Measurements from ENCODE around the gene SESN3.
A peak's percentile ranks its signal among the peaks of the same experiment; 100 is the strongest.
"Not testable (repeated sequence)": the region's sequence is repeated elsewhere in the genome, so short reads cannot be mapped to it uniquely, and the experiment has no call there.

SESN3 gene

GRCh38 chr11:95140397-95141033 lies 90.5 kb downstream of the SESN3 start:
- Histone ChIP-seq H3K4me3 (ENCODE audit: insufficient read depth in 1 of 2, low read depth in 1 of 2, low read length in 2 of 2) (no peak overlapping the region), H3K9ac (ENCODE audit: low read length) (no peak overlapping the region), H4K8ac (ENCODE audit: low read length) (no peak overlapping the region), H2BK5ac (ENCODE audit: low read depth, low read length, poor library complexity, severe bottlenecking) (no peak overlapping the region), H3K14ac (ENCODE audit: low read length in 2 of 2) (no peak overlapping the region), H3K36me3 (ENCODE audit: control insufficient read depth in 1 of 2, insufficient read depth in 2 of 2, low read depth in 1 of 2, low read length in 2 of 2) (no peaks in the 10 kb centered on the region), H2BK120ac (ENCODE audit: low read depth, low read length) (no peak overlapping the region), H3K27me3 (ENCODE audit: control insufficient read depth in 1 of 2, insufficient read depth in 1 of 2, low read length in 2 of 2) (peaks cover 0 to 14% of the 10 kb centered on the region in 2 experiments), H2BK12ac (ENCODE audit: low read length in 2 of 2) (no peak overlapping the region), H3K27ac (ENCODE audit: low read length, poor library complexity, severe bottlenecking) (no peak overlapping the region), H3K9me3 (ENCODE audit: control insufficient read depth, low read length) (no peaks in the 10 kb centered on the region), H3K18ac (ENCODE audit: low read depth in 1 of 2, low read length in 2 of 2) (no peak overlapping the region), H3K23ac (ENCODE audit: low read length in 2 of 2) (no peak overlapping the region), H2AK5ac (ENCODE audit: low read length, severe bottlenecking) (no peak overlapping the region), H3K79me1 (replicated peaks; ENCODE audit: low read length, poor library complexity, severe bottlenecking) (no peaks in the 10 kb centered on the region), H2AFZ (ENCODE audit: low read depth, low read length) (no peak overlapping the region), H4K91ac (ENCODE audit: low read length) (no peak overlapping the region), H3K4me2 (ENCODE audit: low read length, poor library complexity, severe bottlenecking) (no peak overlapping the region), H2BK15ac (ENCODE audit: low read depth, poor library complexity, severe bottlenecking) (no peak overlapping the region), H3K4ac (ENCODE audit: low read depth in 1 of 2, low read length in 2 of 2) (no peak overlapping the region), H3K4me1 (ENCODE audit: control insufficient read depth, insufficient read depth, low read depth, low read length) (no peaks in the 10 kb centered on the region)
- DNase-seq, result peak; percentile 42
- 82% methylated on average over 2 of the region's 4 CpGs for WGBS

- Histone ChIP-seq H2AK5ac (ENCODE audit: low read length, severe bottlenecking) (no peak overlapping the region), H3K79me1 (replicated peaks; ENCODE audit: low read length, poor library complexity, severe bottlenecking) (no peaks in the 10 kb centered on the region), H4K8ac (ENCODE audit: low read length) (no peak overlapping the region), H3K4ac (ENCODE audit: low read depth in 1 of 2, low read length in 2 of 2) (no peak overlapping the region), H3K9ac (ENCODE audit: low read length) (no peak overlapping the region), H3K36me3 (ENCODE audit: control insufficient read depth in 1 of 2, insufficient read depth in 2 of 2, low read depth in 1 of 2, low read length in 2 of 2) (no peaks in the 10 kb centered on the region), H3K4me3 (ENCODE audit: insufficient read depth in 1 of 2, low read depth in 1 of 2, low read length in 2 of 2) (no peak overlapping the region), H2BK120ac (ENCODE audit: low read depth, low read length) (no peak overlapping the region), H3K23ac (ENCODE audit: low read length in 2 of 2) (no peak overlapping the region), H3K4me2 (ENCODE audit: low read length, poor library complexity, severe bottlenecking) (no peak overlapping the region), H3K4me1 (ENCODE audit: control insufficient read depth, insufficient read depth, low read depth, low read length) (no peaks in the 10 kb centered on the region), H2BK5ac (ENCODE audit: low read depth, low read length, poor library complexity, severe bottlenecking) (no peak overlapping the region), H3K14ac (ENCODE audit: low read length in 2 of 2) (no peak overlapping the region), H2BK12ac (ENCODE audit: low read length in 2 of 2) (no peak overlapping the region), H3K18ac (ENCODE audit: low read depth in 1 of 2, low read length in 2 of 2) (no peak overlapping the region), H3K27me3 (ENCODE audit: control insufficient read depth in 1 of 2, insufficient read depth in 1 of 2, low read length in 2 of 2) (peaks cover 0 to 14% of the 10 kb centered on the region in 2 experiments), H3K9me3 (ENCODE audit: control insufficient read depth, low read length) (no peaks in the 10 kb centered on the region), H2AFZ (ENCODE audit: low read depth, low read length) (no peak overlapping the region), H2BK15ac (ENCODE audit: low read depth, poor library complexity, severe bottlenecking) (no peak overlapping the region), H3K27ac (ENCODE audit: low read length, poor library complexity, severe bottlenecking) (no peak overlapping the region), H4K91ac (ENCODE audit: low read length) (no peak overlapping the region)
- WGBS, result no CpG with 5 or more reads among the region's 2 CpGs
- DNase-seq, result peak; percentile 38
Observed at GRCh38 chr11:95138448-95138847, 92.6 kb downstream of the SESN3 start.

- DNase-seq, result no peak
- H2AFZ ChIP-seq (ENCODE audit: low read depth, low read length), result no peak overlapping the region
Observed at GRCh38 chr11:95137299-95137698, 93.7 kb downstream of the SESN3 start.

GRCh38 chr11:95136747-95137146 lies 94.3 kb downstream of the SESN3 start:
- H3K4me3 ChIP-seq (ENCODE audit: insufficient read depth in 1 of 2, low read depth in 1 of 2, low read length in 2 of 2); H3K4ac ChIP-seq (ENCODE audit: low read depth in 1 of 2, low read length in 2 of 2); H2AK5ac ChIP-seq (ENCODE audit: low read length, severe bottlenecking); H4K91ac ChIP-seq (ENCODE audit: low read length); H3K18ac ChIP-seq (ENCODE audit: low read depth in 1 of 2, low read length in 2 of 2); H3K4me2 ChIP-seq (ENCODE audit: low read length, poor library complexity, severe bottlenecking); H3K79me1 ChIP-seq (replicated peaks; ENCODE audit: low read length, poor library complexity, severe bottlenecking); H2BK15ac ChIP-seq (ENCODE audit: low read depth, poor library complexity, severe bottlenecking); H4K8ac ChIP-seq (ENCODE audit: low read length); H3K23ac ChIP-seq (ENCODE audit: low read length in 2 of 2); H3K36me3 ChIP-seq (ENCODE audit: control insufficient read depth in 1 of 2, insufficient read depth in 2 of 2, low read depth in 1 of 2, low read length in 2 of 2); H3K9me3 ChIP-seq (ENCODE audit: control insufficient read depth, low read length); H3K27ac ChIP-seq (ENCODE audit: low read length, poor library complexity, severe bottlenecking); H3K4me1 ChIP-seq (ENCODE audit: control insufficient read depth, insufficient read depth, low read depth, low read length); H3K14ac ChIP-seq (ENCODE audit: low read length in 2 of 2); H2BK120ac ChIP-seq (ENCODE audit: low read depth, low read length); H2BK12ac ChIP-seq (ENCODE audit: low read length in 2 of 2); H3K9ac ChIP-seq (ENCODE audit: low read length); DNase-seq; H2AFZ ChIP-seq (ENCODE audit: low read depth, low read length); H2BK5ac ChIP-seq (ENCODE audit: low read depth, low read length, poor library complexity, severe bottlenecking): not testable (repeated sequence)
- WGBS, result 100% methylated on average over 1 of the region's 4 CpGs
- peaks cover 0 to 14% of the 10 kb centered on the region in 2 experiments for H3K27me3 ChIP-seq (ENCODE audit: control insufficient read depth in 1 of 2, insufficient read depth in 1 of 2, low read length in 2 of 2)

More at GRCh38 chr11:95137299-95137698, 93.7 kb downstream of the SESN3 start:
- H3K36me3 ChIP-seq (ENCODE audit: control insufficient read depth in 1 of 2, insufficient read depth in 2 of 2, low read depth in 1 of 2, low read length in 2 of 2), result peaks cover 0 to 3% of the 10 kb centered on the region in 2 experiments
- H3K9ac ChIP-seq (ENCODE audit: low read length), result no peak overlapping the region
- H3K27ac ChIP-seq (ENCODE audit: low read length, poor library complexity, severe bottlenecking), result no peak overlapping the region
- no peak overlapping the region for H2BK15ac ChIP-seq (ENCODE audit: low read depth, poor library complexity, severe bottlenecking)
- H2BK5ac ChIP-seq (ENCODE audit: low read depth, low read length, poor library complexity, severe bottlenecking), result no peak overlapping the region
- H2BK120ac ChIP-seq (ENCODE audit: low read depth, low read length), result no peak overlapping the region
- H2AK5ac ChIP-seq (ENCODE audit: low read length, severe bottlenecking), result no peak overlapping the region
- H3K4me1 ChIP-seq (ENCODE audit: control insufficient read depth, insufficient read depth, low read depth, low read length), result peaks cover 1% of the 10 kb centered on the region
- H3K4me2 ChIP-seq (ENCODE audit: low read length, poor library complexity, severe bottlenecking), result no peak overlapping the region
- H3K4ac ChIP-seq (ENCODE audit: low read depth in 1 of 2, low read length in 2 of 2), result no peak overlapping the region
- no peak overlapping the region for H3K4me3 ChIP-seq (ENCODE audit: insufficient read depth in 1 of 2, low read depth in 1 of 2, low read length in 2 of 2)
- H3K23ac ChIP-seq (ENCODE audit: low read length in 2 of 2), result no peak overlapping the region
- H2BK12ac ChIP-seq (ENCODE audit: low read length in 2 of 2), result no peak overlapping the region
- H3K18ac ChIP-seq (ENCODE audit: low read depth in 1 of 2, low read length in 2 of 2), result no peak overlapping the region
- no peaks in the 10 kb centered on the region for H3K79me1 ChIP-seq (replicated peaks; ENCODE audit: low read length, poor library complexity, severe bottlenecking)
- H3K9me3 ChIP-seq (ENCODE audit: control insufficient read depth, low read length), result no peaks in the 10 kb centered on the region
- peaks cover 0 to 14% of the 10 kb centered on the region in 2 experiments for H3K27me3 ChIP-seq (ENCODE audit: control insufficient read depth in 1 of 2, insufficient read depth in 1 of 2, low read length in 2 of 2)
- H4K91ac ChIP-seq (ENCODE audit: low read length), result no peak overlapping the region
- no peak overlapping the region for H3K14ac ChIP-seq (ENCODE audit: low read length in 2 of 2)
- H4K8ac ChIP-seq (ENCODE audit: low read length), result no peak overlapping the region
